Left colon (tissue), 2 donors: ENCODE measurements around the gene COA8. TPM values are rescaled to one million over a fixed set of nuclear protein-coding genes. Genes with fewer than 3 reads are reported as not detected.

Experiments
- ATAC-seq: fragments of 200-7000 bp; cut with Tn5 transposase; one replicate; pipeline ENCODE4 v1.9.1; 2020; ENCODE audit warnings: mild to moderate bottlenecking, moderate library complexity
- DNase-seq, 2 donors: peaks; one replicate each; pipeline ENCODE4 v3.0.0-alpha.2; 2020
- intact Hi-C, 2 donors: fragments of 100-400 bp; cut with DNase I in 1 of 2; cut with micrococcal nuclease in 1 of 2; formaldehyde crosslinking; loops; one replicate each; pipeline versions ENCODE4 v1.11.2 to v1.14.0; 2022; cut with DNase I, micrococcal nuclease
- total RNA-seq, 2 donors: library from RNA; stranded (reverse); fragmentation: NEBNext Ultra II Directional; extraction: Animal tissue kit (Norgen Biotek cat#: 25700); gene quantifications; one replicate each; pipeline ENCODE4 v1.2.1, GENCODE V29; 2021
- donor health status: DM: no; HTN: no; CAD: no.
- donor health status: DM: yes; HTN: yes; CAD: no.

Gene COA8
- total RNA-seq, 2 donors from 2014 or later, result 27.4 to 33.4 TPM

DNA sequence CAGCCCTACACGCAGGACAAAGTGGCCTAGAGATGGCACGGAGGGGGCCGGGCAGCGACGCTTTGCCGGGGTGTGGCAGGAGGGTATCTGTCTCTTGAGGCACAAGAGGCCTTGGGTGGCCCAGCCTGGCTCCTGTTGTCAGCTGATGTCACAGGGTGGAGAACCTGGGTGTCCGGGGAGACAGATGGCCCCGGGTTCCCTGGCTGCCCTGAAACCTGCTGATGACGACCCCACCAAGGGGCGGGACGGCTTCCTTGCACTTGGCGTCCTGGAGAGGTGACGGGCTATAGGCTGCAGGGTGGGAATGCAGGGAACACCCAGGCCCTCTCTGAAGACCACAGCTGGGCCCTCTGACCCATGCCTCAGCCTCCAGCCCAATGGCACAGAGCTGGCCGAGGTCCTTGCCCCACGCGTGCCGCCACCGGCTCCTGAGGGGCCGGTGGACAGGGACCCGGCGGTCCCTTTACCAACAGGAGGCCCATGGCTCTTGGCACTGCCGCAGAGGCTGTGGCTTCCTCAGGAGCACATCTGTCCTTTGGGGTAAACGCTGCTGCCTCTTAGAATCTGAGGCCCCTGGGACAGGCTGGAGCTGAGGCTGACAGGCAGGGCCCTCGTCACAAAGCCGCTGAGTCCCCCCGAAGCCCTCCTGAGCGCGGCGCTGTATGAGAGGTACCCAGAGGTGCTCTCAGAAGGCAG is 17.4 kb upstream of the COA8 start:
- intact Hi-C loops, result loop anchor here in 1 of 2 donors (2.0 to 5.0 kb wide), 2 partner anchors 27 to 43 kb away; no protein-coding TSS in a partner anchor
- ATAC-seq, result no peak
- DNase-seq, result peak; percentile 14 to 28

GRCh38 chr14:103545915-103546651 is 16.7 kb upstream of the COA8 start:
- intact Hi-C loops, result loop anchor here in 1 of 2 donors (2.0 to 5.0 kb wide), 2 partner anchors 27 to 44 kb away; no protein-coding TSS in a partner anchor
- DNase-seq, result peak in 1 of 2 donors; percentile 26

GRCh38 chr14:103546652-103547454 is 15.9 kb upstream of the COA8 start:
- intact Hi-C loops, result loop anchor here in 1 of 2 donors (5.0 kb wide), 1 partner anchor 45 kb away; no protein-coding TSS in a partner anchor
- peak; percentile 47 for ATAC-seq
- peak; percentile 66 to 79 for DNase-seq

More at GRCh38 chr14:103545915-103546651, 16.7 kb upstream of the COA8 start:
- ATAC-seq, result no peak

DNA sequence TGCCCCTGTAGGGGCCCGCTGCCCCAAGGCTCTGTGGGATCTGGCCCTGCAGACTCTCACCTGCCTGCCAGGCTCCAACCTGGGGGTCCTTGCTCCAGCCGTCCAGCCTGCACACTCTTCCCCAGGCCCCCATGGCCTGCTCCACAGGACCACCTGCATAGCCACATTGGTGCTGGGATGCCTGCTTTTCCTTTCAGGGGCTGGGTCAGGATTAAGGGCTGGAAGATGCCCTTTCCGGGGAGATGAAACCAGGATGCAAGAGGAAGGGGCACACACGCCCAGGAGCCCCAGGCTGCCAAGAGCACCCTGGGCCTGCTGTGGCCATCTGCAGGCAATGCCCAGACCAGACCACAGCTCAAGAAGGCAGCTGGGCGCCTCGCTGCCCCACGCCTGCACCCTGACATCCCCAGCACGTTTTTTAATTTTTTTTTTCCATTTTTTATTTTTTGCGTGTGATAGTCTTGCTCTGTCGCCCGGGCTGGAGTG is 15.3 kb upstream of the COA8 start:
- ATAC-seq, result no peak
- intact Hi-C loops, result loop anchor here in 1 of 2 donors (5.0 kb wide), 1 partner anchor 45 kb away; no protein-coding TSS in a partner anchor
- peak in 1 of 2 donors; percentile 24 for DNase-seq

DNA sequence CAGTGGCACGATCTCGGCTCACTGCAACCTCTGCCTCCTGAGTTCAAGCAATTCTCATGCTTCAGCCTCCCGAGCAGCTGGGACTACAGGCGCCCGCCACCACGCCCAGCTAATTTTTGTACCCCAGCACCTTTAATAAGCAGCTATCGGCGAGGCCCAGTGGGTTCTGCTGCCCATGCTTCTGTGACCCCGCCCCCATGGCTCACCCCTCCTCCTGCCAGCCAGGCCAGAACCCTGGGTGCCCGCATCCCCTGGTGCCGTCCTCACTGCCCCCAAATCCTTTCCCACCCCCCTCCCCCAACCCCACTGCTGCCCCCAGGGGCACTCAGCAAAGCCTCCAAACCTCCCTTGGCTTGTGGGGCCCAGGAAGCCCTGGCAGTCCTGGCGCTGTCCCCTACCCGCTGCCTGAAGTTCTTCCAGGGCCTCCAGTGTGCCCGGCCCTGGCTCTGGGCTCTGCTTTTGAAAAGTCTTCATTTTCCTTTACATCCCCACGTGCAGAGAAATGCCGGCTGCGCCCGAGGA is 14.8 kb upstream of the COA8 start:
- ATAC-seq (no peak), DNase-seq (peak in 1 of 2 donors; percentile 22)
- intact Hi-C loops, result loop anchor here in 1 of 2 donors (5.0 kb wide), 1 partner anchor 46 kb away; no protein-coding TSS in a partner anchor

DNA sequence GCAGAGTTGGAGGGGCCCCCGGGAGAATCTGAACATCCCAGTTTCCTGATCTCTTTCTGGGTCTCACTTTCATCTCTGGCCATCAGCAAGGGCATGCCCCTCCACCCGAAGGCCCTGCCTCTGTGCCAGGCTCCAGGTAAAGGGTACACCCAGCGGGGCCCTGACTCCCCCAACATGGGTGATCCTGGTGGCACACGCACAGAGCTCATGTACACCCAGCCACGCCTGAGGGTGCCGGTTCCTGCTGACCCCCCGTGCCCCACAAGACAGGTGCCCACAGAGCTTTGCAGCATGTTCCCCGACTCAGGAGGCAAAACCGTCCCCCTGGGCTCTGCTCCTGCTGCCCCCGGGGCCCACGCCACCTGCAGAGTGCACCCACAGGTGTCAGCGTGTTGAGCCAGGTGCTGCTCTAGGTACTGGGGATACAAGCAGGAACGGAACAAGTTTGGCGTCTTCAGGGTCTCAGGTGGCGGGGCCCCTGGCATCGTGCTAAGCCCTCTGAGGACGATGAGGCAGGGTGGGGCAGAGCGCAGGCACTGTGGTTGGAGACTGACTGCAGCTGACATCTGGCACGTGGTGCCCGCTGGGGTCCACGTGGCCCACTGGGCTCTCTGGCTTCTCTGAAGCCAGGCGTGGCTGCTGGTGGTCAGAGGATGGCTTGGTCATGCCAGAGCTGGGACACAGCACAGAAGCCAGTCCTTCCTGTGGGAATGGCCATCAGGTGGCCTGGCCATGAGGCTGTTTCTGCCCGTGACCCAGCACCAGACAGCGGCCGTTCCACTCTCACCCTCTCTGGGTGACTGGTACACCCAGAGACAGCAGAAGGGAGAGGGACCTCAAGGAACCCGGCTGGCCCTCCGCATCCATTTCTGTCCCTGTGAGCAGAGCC is 14.1 kb upstream of the COA8 start:
- intact Hi-C loops, result loop anchor here in 1 of 2 donors (5.0 kb wide), 1 partner anchor 46 kb away; no protein-coding TSS in a partner anchor
- ATAC-seq (no peak), DNase-seq (peak in 1 of 2 donors; percentile 25)

GRCh38 chr14:103549361-103550311 is 13.1 kb upstream of the COA8 start:
- DNase-seq (peak; percentile 19 to 47), ATAC-seq (peak; percentile 21)
- intact Hi-C loops, result loop anchor here in 1 of 2 donors (5.0 kb wide), 1 partner anchor 47 kb away; no protein-coding TSS in a partner anchor

DNA sequence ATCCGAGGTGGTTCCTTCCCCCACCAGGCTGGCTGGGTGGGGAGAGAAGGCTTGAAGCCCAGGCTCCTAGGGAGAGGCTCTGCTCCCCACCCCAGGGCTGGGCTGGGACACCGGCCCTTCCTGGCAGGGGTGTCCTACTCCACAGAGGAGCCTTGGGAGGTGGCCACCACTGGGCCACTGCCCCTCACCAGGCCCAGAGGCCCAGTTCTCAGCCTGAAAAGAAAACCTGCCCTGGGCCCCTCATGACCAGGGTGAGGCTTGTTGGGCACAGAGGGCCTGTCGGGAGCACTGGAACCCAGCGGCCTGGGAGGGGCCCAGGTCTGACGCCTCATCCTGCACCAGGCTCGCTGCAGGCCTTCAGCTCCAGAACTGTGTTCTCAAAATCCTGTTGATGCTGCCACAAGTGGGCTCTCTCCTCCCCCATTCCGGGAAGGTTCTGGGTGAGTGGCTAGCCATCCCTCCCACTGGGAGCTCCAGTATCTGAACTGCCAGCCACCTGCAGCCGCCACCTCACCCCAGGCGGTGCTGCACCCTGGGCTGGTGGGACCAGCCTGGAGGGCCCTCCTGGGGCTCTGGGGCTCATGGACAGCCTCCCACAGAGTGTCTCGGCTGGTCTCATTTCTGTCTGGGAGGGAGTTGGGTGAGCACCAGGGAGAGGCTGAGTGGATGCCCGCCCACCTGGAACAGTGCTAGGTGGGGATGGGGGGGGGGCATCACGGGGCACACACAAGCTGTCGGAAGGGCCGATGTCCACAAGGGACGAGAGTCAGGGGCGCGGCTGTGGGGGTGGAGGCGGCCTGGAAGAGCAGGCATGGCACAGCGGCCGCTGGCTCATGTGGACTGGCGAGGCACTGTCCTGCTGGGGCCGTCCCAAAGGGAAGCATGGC is 12.1 kb upstream of the COA8 start:
- intact Hi-C loops, result no loop called here
- peak; percentile 24 to 42 for DNase-seq
- ATAC-seq, result peak; percentile 60

GRCh38 chr14:103551338-103551762 is 11.4 kb upstream of the COA8 start:
- ATAC-seq (no peak), DNase-seq (peak; percentile 16 to 77)
- intact Hi-C loops, result no loop called here

DNA sequence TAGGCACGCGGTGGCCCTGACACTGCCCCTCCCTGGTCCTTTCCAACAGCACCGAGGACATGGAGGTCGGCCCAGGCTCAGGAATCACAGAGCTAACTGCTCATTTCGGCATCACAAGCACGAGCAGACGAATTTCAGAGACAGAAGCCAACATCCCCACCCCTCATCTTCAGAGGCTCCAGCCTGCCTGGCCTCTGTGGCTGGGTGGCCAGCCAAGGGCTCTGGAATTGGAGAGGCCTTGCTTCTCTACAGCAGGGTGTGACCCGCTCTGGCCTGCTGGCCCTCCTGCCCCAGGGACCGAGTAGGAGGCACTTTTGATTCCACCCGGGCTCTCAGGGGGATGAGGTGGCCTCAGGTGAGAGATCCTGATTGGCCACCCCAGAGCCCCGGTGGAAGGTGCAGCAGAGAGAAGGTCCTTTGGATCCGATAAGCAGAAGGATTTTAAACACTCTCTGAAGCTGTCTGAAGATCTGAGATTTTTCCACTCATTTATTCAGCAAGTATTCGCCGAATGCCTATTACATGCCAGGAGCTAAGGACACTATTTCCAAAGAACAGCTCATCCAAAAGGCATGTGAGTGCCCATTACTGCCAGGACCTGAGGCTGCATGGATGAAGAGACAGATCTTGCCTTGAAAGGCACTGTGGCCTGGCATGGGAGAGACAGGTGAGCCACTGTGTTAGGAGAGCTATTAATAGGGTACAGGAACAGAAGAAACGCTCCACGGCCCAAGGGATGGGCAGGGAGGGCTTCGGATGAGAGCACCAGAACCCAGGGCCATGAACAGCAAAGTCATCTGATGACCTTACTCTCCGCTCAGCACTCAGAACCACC is 10.5 kb upstream of the COA8 start:
- no peak for ATAC-seq
- peak in 1 of 2 donors; percentile 32 for DNase-seq
- intact Hi-C loops, result no loop called here

DNA sequence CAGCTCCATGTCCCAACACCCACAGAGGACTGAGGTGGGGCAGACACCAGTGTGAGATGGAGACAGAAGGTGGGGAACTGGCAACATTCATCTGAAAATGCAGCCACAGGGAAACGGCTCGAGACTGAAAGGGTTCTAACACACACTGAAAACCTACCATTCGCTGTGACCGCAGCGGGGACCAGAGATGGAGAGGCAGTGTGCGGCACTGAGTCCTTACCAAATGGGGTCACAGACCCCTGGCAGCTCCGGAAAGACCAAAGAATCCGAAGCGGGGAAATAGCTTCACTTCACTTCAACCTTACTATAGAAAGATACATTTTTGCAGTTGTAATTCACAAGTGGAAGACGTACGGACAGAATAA is 9.9 kb upstream of the COA8 start:
- no peak for ATAC-seq
- DNase-seq, result no peak
- intact Hi-C loops, result no loop called here

DNA sequence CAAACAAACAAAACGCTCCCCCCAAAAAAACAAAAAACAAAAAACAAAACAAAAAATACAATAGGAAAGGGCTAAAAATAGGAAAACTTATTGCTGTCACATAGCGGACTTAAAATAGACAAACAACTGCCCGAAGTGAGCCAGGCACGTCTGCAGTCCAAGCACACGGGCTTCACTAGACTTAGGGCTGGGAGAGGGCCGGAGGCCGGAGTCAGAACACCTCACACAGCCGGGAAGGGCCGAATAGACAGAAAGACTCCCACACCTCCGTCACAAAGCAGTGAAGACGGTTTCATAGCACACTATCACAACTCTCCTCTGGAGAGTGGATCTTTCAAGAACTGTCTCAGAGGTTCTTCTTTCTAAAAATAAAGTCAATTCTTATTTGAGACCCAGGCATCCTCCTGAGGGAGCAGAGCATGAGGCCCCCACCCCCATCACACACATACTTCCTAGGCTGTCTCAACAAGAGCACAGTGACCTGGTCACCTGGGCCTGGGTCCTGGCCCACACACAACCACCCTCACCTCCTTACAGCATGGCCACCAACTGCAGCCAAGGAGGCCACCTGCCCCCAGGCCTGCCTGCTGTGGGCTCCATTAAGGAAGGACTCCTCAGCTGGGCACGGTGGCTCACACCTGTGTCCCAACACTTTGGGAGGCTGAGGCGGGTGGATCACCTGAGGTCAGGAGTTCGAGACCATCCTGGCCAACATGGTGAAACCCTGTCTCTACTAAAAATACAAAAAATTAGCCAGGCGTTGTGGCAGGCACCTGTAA is 7.0 kb upstream of the COA8 start:
- intact Hi-C loops, result no loop called here
- ATAC-seq (no peak), DNase-seq (no peak)

DNA sequence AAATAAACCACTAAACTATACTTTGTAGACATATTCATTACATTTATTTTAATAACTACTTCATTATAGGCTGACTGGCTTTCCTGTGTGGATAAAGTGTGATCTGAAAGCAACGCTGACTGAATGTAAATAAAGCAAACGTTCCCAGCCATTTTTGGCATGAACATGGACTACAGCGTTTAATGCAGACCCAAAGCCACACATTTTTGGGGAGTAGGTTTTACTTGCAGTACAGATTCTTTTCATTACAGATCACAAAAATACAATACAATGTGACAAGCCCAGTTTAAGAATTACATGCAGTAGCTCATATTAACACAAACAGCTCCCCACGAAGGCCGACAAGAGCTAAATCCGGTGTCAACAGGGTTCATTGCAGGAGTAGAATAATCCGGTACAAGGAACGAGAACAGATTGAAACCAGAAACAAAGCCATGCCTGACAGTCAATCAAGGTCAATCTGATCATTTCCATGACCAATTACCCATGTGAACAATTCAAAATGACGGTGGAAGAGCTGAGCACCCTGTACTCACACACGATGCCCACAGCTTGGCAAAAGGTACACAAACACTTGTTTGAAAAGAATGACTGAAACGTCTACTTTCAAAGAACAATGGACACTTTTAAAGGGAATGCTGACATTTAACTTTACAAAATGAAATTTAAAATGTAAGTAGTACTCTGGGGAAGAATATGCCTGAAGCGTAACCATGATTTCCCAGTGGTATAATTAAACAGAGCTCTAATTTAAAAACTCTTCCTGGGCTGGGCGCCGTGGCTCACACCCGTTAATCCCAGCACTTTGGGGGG is 5.6 kb upstream of the COA8 start:
- intact Hi-C loops, result no loop called here
- DNase-seq (no peak), ATAC-seq (no peak)
